GM19468 (cell line): ENCODE results near the gene WDR37.
"Not testable (repeated sequence)": the region's sequence is repeated elsewhere in the genome, so short reads cannot be mapped to it uniquely, and the experiment has no call there.

Experiments used
- ATAC-seq: cut with Tn5 transposase; IDR thresholded peaks from one replicate; pipeline ENCODE4 v1.9.1; 2021; ENCODE audit warnings: mild to moderate bottlenecking, moderate library complexity, moderate number of reproducible peaks; ENCODE audit not compliant: unreplicated experiment; ENCODE audit errors: extremely low read depth

Gene WDR37, protein sequence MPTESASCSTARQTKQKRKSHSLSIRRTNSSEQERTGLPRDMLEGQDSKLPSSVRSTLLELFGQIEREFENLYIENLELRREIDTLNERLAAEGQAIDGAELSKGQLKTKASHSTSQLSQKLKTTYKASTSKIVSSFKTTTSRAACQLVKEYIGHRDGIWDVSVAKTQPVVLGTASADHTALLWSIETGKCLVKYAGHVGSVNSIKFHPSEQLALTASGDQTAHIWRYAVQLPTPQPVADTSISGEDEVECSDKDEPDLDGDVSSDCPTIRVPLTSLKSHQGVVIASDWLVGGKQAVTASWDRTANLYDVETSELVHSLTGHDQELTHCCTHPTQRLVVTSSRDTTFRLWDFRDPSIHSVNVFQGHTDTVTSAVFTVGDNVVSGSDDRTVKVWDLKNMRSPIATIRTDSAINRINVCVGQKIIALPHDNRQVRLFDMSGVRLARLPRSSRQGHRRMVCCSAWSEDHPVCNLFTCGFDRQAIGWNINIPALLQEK

DNA sequence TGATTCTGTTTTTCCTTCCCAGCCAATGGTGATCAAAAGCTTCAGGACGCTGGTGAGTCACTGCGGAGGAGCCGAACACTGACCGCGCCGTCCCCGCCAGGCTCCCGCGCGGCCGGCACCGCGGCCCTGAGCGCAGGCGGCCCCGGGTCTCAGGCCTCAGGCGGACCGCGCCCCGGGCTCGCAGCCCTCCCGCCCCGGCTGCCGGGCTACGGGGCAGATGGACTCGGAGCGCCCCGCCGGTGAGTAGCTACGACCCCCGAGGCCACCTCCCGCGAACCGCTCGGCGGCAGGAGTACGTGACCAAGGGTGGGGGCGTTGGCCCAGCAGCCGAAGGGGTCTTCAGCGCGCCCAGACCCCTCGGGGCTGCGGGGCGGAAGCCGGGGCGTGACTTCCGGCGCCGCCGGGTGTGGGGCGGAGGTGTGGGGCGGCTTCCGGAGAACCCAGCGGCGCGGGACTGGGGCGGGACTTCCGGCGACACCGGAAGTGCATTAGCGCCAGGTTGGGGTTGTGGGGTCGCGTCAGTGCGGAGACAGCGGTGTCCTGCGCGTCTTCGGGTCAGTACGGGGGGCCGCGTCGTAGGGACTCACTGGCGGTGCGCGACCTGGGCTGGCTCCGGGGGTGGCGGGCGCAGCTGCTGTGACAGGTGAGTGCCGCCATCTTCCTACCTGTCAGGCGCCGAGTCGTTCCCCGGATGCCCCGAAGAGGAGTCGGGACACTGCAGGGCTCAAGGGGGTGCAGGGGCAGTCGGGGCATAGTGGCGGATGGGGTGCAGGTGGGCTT, at the start of gene WDR37:
TSS of gene WDR37 (plus strand) at position 60 of the 780 bp plus-strand sequence. CDS start 15,771 bp downstream, outside the sequence.
- ATAC-seq = peak; percentile 80

DNA sequence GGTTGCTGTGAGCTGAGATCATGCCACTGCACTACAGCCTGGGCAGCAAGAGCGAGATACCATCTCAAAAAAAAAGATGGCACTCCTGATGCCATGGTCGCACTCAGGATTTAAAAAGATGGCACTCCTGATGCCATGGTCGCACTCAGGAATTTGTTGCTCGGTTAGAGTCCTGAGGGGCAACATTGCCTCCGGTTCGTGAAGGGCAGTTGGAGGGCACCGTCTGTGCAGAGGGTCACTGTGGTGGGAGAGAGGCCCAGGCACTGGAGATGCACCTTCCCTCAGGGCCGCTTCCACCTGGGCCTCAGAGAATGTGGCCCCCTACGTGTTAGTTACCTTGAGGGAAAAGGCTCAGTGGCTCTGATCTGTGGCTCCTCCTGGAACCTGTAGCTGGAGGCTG, 49.6 kb upstream of the WDR37 start:
- no peak for ATAC-seq

DNA sequence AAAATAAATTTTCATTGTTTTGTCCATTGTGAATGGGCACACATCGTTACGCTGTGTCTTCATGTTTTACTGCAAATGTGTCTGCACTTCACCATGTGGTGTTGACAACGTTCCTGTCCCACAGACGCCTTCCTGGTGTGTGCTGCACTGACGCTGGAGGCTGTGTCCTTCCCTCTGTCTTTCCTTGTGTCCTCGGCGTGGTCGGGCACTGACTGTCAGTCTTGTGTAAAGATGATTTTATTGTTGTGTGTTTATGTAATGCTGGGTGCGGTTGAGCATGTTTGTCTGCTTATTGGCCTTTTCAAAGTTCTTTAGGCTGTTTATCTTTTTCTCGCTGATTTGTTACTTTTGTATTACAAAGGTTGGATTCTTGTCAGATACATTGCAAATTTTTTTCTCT, 48.6 kb upstream of the WDR37 start:
- ATAC-seq = no peak

DNA sequence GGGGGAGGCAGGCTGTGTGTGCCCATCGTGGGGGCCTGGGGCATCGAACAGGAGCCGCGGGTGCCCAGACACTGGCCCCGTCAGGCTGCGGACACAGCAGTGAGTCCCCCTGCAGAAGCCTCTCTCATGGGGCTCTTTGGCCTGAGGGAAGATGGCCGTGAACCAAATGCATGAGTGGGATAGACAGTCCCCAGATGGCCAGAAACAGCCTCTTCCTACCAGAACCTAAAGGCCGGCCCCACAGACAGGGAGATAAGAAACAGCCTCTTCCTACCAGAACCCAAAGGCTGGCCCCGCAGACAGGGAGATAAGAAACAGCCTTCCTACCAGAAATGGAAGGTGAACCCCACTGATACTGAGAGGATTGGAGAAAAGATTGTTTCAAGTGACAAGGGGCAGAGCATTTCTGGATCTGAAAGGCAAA, 47.1 kb upstream of the WDR37 start:
- ATAC-seq = no peak

DNA sequence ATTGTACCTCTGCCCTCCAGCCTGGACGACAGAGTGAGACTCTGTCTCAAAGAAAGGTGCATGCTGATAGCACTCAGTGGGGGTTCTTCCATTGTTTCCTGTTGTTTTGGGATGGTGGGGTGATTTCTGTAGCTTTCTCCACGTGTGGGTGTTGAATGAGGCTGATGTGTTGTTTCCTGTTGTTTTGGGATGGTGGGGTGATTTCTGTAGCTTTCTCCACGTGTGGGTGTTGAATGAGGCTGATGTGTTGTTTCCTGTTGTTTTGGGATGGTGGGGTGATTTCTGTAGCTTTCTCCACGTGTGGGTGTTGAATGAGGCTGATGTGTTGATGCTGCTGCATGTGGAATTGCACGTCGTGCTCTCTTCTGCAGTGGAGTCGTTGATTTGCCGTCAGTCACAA, 46.2 kb upstream of the WDR37 start:
- not testable (repeated sequence) for ATAC-seq

DNA sequence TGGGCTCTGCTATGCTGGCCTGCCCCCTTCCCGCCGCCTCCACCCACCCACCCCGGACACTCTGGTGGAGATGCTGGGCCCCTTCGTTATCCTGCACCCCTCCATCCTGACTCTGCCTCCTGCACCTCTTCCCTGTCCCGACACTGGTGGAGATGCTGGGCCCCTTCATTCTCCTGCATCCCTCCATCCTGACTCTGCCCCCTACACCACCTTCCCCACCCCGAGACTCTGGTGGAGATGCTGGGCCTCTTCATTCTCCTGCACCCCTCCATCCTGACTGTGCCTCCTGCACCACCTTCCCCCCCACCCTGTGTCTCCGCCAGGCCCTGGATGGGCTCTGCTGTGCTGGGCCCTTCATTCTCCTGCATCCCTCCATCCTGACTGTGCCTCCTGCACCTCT, 45.5 kb upstream of the WDR37 start:
- ATAC-seq = no peak

DNA sequence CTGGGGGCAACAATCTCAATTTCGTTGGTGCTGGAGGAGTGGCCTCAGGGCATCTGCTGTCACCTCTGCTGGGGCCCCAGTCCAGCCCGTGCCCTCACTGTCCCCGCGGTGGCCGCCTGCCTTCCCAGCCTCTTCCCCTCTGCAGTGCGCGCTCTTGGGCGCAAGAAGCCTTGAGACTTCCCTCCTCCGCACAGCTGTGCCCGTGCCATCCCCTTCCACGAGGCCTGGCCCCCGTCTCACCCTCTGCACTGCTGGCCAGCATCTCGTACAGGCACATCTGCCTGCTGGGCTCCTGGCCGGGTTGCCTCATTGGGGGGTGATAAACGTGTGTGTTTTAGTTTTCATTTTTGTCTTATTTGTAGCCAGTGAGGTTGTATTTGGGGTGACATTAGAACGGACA, 44.5 kb upstream of the WDR37 start:
- no peak for ATAC-seq

DNA sequence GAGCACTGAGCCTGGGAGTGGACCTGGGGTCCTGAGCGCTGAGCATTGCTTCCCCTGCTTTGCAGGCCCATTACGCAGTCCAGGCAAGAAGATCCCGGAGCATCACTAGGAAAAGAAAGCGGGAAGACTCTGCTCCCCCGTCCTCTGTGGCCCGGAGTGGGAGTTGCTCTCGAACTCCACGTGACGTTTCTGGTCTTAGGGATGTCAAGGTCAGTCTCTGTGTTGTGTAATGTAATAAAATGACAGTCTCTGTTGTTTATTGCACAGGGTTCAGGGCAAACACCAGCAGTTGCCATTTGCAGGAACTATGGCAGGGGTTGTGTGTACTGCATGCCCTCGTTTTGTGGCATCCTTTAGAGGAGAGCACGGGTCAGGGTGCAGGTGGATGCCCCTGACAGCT, 40.5 kb upstream of the WDR37 start:
- ATAC-seq = no peak

DNA sequence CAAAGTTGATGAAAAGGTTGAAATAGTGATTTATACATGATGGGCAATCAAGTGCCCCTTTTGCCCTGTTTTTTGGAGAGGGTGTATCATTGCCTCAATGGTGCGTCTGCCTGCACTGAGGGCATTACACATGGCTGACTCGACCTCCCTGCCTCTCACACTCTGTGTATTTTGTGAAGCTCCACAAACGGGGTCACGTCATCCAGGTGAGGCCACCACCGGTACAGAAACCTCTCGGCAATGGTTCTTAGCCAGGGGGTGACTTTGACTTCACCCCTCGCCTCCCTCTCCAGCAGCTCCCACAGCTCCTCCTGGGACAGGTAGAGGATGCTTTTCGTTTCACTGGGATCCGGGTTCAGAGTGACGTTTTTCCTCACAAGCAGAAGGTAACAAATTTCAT, 36.8 kb upstream of the WDR37 start:
- no peak for ATAC-seq

DNA sequence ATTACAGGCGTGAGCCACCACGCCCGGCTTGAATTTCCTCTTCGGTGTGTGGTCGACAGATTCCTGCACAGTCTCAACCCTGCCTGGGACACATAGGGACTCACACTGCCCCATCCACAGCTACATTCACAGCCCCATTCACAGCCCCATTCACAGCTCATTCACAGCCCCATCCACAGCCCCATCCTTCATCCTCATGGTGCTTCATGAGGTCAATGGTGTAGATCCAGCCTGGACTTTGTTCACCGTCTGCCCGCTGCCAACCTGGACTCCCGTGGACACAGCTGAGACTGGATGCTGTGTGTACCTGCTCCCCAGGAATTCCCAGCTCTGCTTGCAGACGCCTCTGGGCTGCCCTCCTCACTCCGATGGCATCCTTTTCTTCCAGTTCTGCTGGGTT, 35.7 kb upstream of the WDR37 start:
- no peak for ATAC-seq

DNA sequence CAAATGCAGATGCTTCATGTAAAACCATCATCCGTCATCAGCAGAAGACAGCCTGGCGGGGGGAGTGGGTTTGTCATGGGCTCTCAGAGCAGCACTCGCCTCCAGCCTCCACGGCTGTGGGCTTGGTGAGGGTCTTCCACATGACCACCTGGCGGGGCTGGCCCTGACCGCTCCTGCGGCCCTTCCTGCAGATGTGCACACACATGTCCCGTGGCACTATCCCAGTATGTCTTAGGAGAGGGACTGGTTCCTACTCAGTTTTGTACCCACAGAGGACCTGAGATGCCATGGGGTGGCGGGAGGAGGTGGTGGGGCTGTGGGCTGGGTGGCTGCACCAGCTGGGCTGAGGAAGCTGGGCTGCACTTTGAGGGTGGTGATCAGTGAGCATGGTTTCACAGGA, 35.2 kb upstream of the WDR37 start:
- no peak for ATAC-seq

DNA sequence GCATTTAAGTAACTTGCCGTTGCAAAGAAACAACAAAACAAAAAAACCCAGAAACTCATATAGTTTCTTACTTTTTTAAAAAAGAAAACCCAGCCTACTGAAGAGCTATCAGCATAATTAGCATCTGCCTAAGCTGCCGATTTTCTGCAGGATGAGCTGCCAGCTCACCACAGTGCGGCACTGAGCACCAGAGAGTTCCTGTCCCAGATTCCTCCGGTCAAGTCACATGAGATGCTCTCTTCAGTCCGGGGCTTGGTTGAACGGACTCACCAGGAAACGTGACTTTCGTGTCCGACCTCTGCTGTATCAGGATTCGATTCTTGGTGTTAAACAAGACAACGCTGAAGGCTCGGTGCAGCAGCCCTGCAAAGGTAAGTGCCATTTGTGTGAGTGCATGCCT, 33.8 kb upstream of the WDR37 start:
- ATAC-seq = no peak

DNA sequence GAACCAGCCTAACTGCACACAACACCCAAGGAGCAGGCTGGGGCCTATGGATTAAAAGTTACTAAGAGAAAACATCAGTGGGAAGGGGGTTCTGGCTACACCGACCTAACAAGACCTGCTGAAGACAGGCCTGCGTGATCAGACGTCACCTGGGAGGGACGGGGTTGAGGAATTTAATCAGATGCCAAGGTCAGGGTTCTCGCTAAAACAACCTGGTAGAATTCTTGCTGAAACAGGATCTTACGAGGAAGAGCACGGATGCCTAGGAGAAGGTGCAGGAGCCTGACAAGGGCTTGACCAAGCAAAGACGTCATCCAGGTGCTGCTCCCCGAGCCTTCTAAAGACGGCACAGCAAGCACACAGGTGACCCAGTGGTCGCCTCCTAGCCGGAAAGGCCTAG, 32.1 kb upstream of the WDR37 start:
- no peak for ATAC-seq

DNA sequence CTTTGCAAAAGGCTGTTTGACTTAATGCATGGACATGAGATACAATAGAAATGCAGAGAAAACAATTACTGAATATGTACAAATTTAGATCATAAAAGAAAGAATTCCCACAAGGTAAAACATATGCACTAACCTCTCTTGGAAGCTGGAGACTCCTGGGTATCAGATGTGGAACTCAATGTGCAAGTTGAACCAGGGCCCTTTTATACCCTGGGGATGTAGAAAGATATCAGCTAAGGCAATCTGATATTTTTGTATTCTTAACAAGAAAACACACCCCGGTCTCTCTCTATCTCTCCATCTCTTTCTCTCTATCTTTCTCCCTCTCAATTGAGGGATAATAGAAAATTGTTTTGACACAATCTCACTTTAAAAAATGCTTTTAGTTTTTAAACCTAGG, 30.5 kb upstream of the WDR37 start, which contains the start of gene IDI2:
TSS of gene IDI2 (minus strand) at position 177 of the 400 bp plus-strand sequence. CDS start 1,136 bp downstream, outside the sequence.
- no peak for ATAC-seq

DNA sequence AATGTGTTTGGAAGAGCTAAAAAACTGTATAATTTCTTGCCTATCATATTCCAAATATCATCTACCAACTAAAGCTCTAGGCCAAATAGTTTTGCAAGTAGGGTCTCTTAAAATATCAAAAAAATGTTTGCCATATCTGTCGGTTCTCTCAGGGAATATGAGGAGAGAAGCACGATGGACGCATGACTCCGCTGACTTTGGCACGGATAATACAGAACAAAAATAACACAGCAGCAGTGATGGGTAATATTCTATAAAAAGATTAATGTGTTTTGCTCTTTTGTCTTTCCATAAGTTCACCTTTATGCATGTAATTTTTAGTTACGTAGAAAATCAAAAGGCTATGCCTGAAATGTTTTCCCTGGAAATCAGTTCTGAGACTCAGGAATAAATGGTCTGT, 29.6 kb upstream of the WDR37 start:
- no peak for ATAC-seq

DNA sequence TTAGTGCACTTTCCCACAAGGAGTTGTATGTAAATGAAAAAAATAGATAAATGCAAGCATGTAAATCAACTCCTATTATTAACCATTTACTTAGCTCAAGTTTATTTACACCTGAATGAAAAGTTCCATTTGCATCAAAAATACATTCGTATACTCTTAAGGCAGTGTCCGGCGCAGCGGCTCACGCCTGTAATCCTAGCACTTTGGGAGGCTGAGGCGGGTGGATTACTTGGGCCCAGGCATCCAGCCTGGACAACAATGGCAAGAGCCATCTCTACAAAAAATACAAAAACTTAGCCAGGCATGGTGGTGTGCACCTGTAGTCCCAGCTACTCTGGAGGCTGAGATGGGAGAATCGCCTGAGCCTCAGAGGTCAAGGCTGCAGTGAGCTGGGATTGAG, 26.3 kb upstream of the WDR37 start:
- no peak for ATAC-seq

DNA sequence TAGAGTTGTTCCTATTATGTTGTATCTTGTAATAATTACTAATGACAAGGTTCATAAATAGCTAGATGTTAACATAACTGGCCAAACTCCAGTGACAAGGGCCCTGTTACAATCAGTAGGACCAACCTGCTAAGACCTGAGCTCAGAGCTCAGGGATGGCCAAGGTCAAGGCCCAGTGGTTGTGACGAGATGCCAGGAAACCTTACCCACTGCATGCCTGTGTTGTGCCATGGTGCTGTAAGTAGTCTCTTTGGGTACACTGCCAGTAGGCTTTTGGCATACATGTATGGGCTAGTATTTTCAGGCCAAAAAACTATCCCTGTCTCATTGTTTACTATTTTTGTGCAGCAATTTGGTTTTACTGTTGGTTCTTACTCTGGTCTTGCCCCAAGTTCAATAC, 22.6 kb upstream of the WDR37 start:
- no peak for ATAC-seq

DNA sequence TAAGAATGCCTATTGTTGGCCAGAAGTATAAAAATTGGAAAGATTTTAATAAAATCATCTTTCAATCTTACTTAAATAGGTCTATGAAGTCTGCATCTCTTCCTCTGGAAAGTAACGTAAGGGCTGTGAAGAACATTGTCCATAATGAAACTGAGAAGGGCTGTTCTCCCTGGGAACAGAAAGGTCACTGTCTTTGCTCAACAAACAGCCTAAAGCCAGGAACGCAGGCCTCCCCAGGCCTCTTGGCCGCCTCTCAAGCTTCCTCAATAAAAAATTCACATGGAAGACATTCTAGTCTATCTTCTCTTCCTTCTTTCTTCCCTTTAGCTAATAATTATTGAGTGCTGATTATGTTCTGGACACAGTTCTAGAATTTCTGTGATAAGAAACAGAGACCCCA, 21.4 kb upstream of the WDR37 start:
- ATAC-seq = no peak

DNA sequence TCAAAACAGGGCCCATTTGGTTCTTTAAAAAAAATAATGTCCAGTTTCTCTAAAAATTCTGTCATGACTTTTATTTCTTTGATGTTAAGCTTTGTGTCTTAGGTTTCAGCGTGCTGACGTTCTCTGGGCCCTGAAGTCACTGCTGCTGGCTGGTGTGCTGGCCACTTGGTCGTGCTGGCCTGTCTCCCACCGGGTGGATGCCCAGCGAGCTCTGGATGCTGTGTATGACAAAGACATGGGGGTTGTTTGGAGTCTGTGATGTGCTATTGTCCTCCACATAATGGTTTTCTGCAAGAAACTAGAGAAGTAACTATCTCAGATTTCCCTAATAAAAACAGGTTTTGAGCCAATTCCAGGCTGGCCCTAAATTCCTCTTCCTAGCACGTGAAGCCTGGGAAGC, 21.0 kb upstream of the WDR37 start:
- no peak for ATAC-seq

DNA sequence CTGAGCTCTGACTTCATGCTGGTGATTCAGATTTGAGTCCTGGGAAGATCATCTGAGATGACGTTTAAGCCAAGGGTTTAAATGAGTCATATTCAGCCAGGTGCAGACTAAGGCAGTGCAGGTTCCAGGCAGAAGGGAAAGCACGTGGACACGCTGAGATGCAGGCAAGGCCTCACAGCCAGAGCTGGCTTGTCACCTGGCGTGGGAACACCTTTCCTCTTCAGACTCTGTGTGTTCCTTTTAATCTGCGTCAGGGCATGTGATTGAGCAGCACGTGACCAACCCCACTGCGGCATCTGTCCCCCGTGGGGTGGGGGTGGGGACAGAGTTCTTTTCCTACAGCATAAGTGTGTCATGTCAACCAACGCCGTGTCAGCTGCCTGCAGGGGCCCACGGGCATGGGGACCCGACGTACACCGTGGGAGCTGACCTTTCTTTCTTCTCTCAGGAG, 19.8 kb upstream of the WDR37 start:
- peak; percentile 26 for ATAC-seq

DNA sequence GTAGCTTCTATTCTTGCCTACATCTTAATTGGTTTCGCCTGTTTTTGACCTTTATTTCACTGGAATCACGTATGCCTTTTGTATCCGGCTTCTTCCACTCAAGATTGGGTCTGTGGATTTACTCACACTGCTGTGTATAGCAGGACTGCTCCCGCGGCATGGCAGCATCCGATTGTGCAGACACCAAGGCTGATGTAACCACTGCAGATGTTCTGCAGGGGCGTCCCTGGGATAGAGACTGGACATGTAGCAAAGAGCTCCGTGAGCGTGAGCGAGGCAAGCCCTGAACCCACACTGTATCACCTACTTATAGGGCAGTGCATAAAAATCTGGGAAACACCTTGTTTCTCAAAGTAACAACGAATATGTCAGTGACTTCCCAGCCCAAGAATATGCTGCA, 19.1 kb upstream of the WDR37 start:
- no peak for ATAC-seq
